ENCODE results near the gene ANXA6.
A peak's percentile ranks its signal among the peaks of the same experiment; 100 is the strongest.
"Not testable (repeated sequence)": the region's sequence is repeated elsewhere in the genome, so short reads cannot be mapped to it uniquely, and the experiment has no call there.

Gene ANXA6

DNA sequence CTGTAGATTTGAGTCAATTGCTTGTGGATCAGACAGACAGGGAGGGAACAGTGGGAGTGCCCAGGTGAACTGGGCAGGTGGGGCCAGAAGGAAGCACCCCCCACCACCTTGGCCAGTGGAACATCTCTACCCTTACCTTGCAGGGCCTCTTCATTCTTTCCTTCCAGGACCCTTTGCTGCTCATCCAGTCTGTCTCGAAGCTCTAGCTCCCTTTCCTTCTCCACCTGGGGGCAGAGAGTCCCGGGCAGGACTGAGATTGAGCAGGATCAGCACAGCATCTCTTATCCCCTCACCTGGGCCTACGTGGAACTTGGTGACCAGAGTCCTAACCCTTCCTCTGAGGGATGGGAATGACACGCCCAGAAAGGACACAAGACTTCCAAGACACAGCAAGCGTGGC lies 41.3 kb upstream of the ANXA6 start:
- no peak overlapping the region for H3K27ac ChIP-seq
- H3K4me3 ChIP-seq, result no peak overlapping the region
- TF ChIP-seq, protein P1, sequence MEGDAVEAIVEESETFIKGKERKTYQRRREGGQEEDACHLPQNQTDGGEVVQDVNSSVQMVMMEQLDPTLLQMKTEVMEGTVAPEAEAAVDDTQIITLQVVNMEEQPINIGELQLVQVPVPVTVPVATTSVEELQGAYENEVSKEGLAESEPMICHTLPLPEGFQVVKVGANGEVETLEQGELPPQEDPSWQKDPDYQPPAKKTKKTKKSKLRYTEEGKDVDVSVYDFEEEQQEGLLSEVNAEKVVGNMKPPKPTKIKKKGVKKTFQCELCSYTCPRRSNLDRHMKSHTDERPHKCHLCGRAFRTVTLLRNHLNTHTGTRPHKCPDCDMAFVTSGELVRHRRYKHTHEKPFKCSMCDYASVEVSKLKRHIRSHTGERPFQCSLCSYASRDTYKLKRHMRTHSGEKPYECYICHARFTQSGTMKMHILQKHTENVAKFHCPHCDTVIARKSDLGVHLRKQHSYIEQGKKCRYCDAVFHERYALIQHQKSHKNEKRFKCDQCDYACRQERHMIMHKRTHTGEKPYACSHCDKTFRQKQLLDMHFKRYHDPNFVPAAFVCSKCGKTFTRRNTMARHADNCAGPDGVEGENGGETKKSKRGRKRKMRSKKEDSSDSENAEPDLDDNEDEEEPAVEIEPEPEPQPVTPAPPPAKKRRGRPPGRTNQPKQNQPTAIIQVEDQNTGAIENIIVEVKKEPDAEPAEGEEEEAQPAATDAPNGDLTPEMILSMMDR (IDR thresholded peaks at IDR 0.05), result no peak
- DNase-seq (ENCODE audit: low spot score), result peak; percentile 64

DNA sequence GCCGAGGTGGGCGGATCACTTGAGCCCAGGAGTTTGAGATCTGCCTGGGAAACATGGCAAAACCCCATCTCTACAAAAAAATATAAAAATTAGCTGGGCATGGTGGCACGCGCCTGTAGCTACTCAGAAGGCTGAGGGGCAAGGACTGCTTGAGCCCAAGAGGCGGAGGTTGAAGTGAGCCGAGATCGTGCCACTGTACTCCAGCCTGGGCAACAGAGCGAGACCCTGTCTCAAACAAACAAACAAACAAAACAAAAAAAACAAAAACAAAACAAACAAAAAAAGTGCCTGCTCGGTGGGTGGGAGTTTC lies 39.7 kb upstream of the ANXA6 start:
- not testable (repeated sequence) for DNase-seq (ENCODE audit: low spot score); H3K27ac ChIP-seq; H3K4me3 ChIP-seq

DNA sequence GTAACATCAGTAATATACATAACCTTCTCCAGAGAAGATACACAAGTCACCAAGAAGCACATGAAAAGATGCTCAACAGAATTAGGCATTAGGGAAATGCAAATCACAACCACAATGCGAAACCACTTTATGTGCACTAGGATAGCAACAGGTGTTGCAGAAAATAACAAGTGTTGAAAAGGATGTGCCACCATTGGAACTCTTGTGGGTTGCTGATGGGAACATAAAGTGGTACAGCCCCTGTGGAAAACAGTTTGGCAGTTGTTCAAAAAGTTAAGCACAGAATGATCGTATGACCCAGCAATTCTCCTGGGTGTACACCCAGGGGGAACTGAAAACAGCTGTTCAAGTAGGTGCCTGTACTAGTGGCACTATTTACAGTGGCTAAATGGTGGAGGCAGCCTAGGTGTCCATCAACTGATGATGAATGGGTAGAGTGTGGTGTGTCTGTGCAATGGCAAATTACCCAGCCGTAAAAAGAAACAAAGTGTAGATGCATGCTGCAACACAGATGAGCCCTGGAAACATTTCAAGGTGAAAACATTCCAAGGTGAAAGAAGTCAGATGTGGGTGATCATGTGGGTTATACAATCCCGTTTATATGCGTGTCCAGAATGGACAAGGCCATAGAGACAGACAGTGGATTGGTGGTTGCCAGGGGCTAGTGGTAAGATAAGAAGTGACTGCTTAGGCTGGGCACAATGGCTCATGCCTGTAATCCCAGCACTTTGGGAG lies 39.1 kb upstream of the ANXA6 start:
- no peak overlapping the region for H3K4me3 ChIP-seq
- H3K27ac ChIP-seq, result peak overlapping the region in 1 of 2 donors; percentile 65
- DNase-seq (ENCODE audit: low spot score), result no peak
- TF ChIP-seq, protein P1 (IDR thresholded peaks at IDR 0.05), result no peak

DNA sequence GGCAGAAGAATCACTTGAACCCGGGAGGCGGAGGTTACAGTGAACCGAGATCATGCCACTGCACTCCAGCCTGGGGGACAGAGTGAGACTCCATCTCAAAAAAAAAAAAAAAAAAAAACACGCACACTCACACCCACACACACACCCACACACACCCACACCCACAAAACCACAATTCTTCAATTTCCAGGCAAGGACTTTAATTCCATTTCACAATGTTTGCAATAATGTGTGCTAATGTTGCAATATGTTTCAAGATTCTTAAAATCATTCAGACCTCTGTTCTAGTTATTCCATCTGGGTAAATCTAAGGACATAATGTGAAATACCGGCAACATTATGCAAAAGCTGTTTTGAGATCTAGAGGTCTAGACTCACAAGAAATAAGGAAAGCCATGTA lies 38.0 kb upstream of the ANXA6 start:
- TF ChIP-seq, protein P1 (IDR thresholded peaks at IDR 0.05), result no peak
- no peak for DNase-seq (ENCODE audit: low spot score)
- H3K4me3 ChIP-seq, result no peak overlapping the region
- H3K27ac ChIP-seq, result peak overlapping the region in 1 of 2 donors; percentile 65

DNA sequence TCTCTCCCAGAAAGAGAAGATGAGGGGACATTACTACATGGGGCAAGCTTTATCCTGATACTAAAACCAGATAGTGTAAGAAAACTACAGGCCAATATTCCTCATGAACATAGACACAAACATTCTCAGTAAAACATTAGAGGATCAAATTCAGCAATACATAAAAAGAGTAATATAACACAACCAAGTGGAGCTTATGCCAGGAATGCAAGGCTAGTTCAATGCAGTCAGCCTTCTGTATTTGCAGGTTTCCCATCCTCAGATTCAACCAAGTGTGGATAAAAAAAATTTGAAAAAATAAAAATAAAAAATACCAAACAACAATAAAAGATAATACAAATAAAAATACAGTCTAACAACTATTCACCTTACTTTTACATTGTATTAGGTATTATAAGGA lies 35.0 kb upstream of the ANXA6 start:
- Histone ChIP-seq H3K4me3 (no peak overlapping the region), H3K27ac (no peak overlapping the region)
- TF ChIP-seq, protein P1 (IDR thresholded peaks at IDR 0.05), result no peak
- no peak for DNase-seq (ENCODE audit: low spot score)

DNA sequence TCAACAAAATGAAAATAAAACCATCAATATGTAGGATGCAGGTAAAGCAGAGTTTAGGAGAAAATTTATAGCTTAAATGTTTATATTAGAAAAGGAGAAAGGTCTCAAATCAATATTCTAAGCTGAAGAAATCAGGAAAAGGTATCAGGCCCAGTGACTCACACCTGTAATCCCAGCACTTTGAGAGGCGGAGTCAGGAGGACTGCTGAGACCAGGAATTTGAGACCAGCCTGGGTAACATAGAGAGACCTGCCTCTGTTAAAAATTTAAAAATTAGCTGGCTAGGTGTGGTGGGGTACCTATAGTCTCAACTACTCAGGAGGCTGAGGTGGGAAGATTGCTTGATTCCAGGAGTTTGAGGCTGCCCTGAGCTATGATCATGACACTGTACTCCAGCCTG lies 34.1 kb upstream of the ANXA6 start:
- TF ChIP-seq, protein P1 (IDR thresholded peaks at IDR 0.05), result no peak
- Histone ChIP-seq H3K27ac (no peak overlapping the region), H3K4me3 (no peak overlapping the region)
- DNase-seq (ENCODE audit: low spot score), result no peak

DNA sequence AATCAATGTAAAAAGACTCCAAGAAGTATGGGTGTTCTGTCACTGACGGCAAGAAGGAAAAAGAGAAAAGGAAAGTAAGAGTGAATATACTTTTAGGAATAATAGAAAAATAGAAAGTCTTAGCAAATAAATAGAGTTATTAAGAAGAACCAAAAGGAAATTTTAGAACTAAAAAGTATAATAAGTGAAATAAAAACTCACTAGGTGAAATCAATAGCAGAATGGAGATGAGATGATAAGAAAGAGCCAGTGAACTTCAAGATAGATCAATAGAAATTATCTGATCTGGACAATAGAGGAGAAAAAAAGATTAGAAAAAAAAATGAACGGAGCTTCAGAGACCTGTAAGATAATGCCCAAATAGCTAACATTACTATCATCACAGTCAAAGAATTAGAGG lies 31.6 kb upstream of the ANXA6 start:
- H3K27ac ChIP-seq, result no peak overlapping the region
- DNase-seq (ENCODE audit: low spot score), result no peak
- TF ChIP-seq, protein P1 (IDR thresholded peaks at IDR 0.05), result no peak
- no peak overlapping the region for H3K4me3 ChIP-seq

Measured in coronary artery (tissue), 2 donors.